Panc1 (cell line): ENCODE measurements around the gene GPR87.

Source experiments
- CTCF ChIP-seq: fragments of 450-650 bp; IDR thresholded peaks from 2 replicates; pipeline ENCODE4 v1.5.1; 2017; ENCODE audit warnings: mild to moderate bottlenecking
- POLR2AphosphoS5 ChIP-seq: IDR thresholded peaks from 2 replicates; pipeline ENCODE4 v1.6.1; 2012; ENCODE audit warnings: mild to moderate bottlenecking, low read depth, low read length, moderate library complexity

- TF ChIP-seq CTCF (no peak), POLR2AphosphoS5 (no peak)
Observed at GRCh38 chr3:151322511-151322910, 5.9 kb upstream of the GPR87 start.
